IMR-90 (cell line): ENCODE data around the gene GFM2. TPM values are rescaled to one million over a fixed set of nuclear protein-coding genes. Genes with fewer than 3 reads are reported as not detected.

ENCODE experiments used
- ATAC-seq: fragments of 200-7000 bp; cut with Tn5 transposase; 2 replicates; pipeline ENCODE4 v1.9.1; 2020; ENCODE audit warnings: low read depth, mild to moderate bottlenecking, moderate library complexity
- BruUV-seq: library from RNA; stranded (reverse); fragments of 400-500 nt; replicated peaks from 2 replicates; lab custom pipeline; 2021; lab: Mats Ljungman, UMichigan
- CTCF ChIA-PET: fragments of 300-600 bp; formaldehyde crosslinking; extraction: SDS; loops from one replicate; lab custom pipeline; 2021; ENCODE audit warnings: antibody characterized with exemption; lab: Yijun Ruan, JAX
- POLR2A ChIA-PET: fragments of 300-600 bp; sonication (Branson Sonifier 250); formaldehyde crosslinking; loops from one replicate; lab custom pipeline; 2022; ENCODE audit warnings: antibody characterized with exemption; ENCODE audit not compliant: unreplicated experiment; lab: Charles Lee
- DNase-seq: peaks from one replicate; pipeline ENCODE4 v3.0.0; 2013
- H2AFZ ChIP-seq: replicated peaks from 2 replicates; pipeline ENCODE3; 2013; ENCODE audit warnings: low read length, mild to moderate bottlenecking; ENCODE audit not compliant: poor library complexity
- H2AK5ac ChIP-seq: 2 replicates; pipeline ENCODE4 v1.6.1; 2013; ENCODE audit warnings: low read depth, low read length, inconsistent platforms
- H2AK9ac ChIP-seq: replicated peaks from 2 replicates; pipeline ENCODE3; 2013; ENCODE audit warnings: mild to moderate bottlenecking, low read depth, low read length, moderate library complexity; ENCODE audit not compliant: poor library complexity
- H2BK120ac ChIP-seq: 2 replicates; pipeline ENCODE4 v1.6.1; 2013; ENCODE audit warnings: low read depth, low read length, inconsistent platforms
- H2BK15ac ChIP-seq: 3 replicates; pipeline ENCODE4 v1.6.1; 2013; ENCODE audit warnings: low read depth, low read length, inconsistent platforms
- H2BK20ac ChIP-seq: 2 replicates; pipeline ENCODE4 v1.6.1; 2013; ENCODE audit warnings: low read depth, mild to moderate bottlenecking, inconsistent platforms, low read length, moderate library complexity
- H2BK5ac ChIP-seq: 2 replicates; pipeline ENCODE4 v1.6.1; 2013; ENCODE audit warnings: mild to moderate bottlenecking, low read depth, low read length, inconsistent platforms; ENCODE audit not compliant: poor library complexity, severe bottlenecking
- H3K14ac ChIP-seq: replicated peaks from 2 replicates; pipeline ENCODE4 v1.6.1; 2013; ENCODE audit warnings: low read depth, low read length, inconsistent platforms
- H3K18ac ChIP-seq: 2 replicates; pipeline ENCODE4 v1.6.1; 2013; ENCODE audit warnings: low read depth, low read length, control low read depth
- H3K23ac ChIP-seq: 2 replicates; pipeline ENCODE4 v1.6.1; 2013; ENCODE audit warnings: low read depth, low read length, inconsistent platforms
- H3K27ac ChIP-seq: 2 replicates; pipeline ENCODE4 v1.5.1; 2013; ENCODE audit warnings: mild to moderate bottlenecking, control low read depth, low read length; ENCODE audit not compliant: insufficient read depth
- H3K27me3 ChIP-seq: 2 replicates; pipeline ENCODE4 v1.6.1; 2013; ENCODE audit warnings: low read length; ENCODE audit not compliant: control insufficient read depth, insufficient read depth
- H3K36me3 ChIP-seq: 2 replicates; pipeline ENCODE4 v1.6.1; 2013; ENCODE audit warnings: low read length, mixed read lengths; ENCODE audit not compliant: control insufficient read depth, insufficient read depth
- H3K4ac ChIP-seq: 2 replicates; pipeline ENCODE4 v1.6.1; 2013; ENCODE audit warnings: low read depth, low read length, inconsistent platforms
- H3K4me1 ChIP-seq: 2 replicates; pipeline ENCODE4 v1.6.1; 2013; ENCODE audit warnings: low read length, mixed read lengths; ENCODE audit not compliant: control insufficient read depth, insufficient read depth
- H3K4me2 ChIP-seq: 2 replicates; pipeline ENCODE4 v1.6.1; 2013; ENCODE audit warnings: low read depth, mild to moderate bottlenecking, control low read depth, low read length, moderate library complexity
- H3K4me3 ChIP-seq: 2 replicates; pipeline ENCODE4 v1.5.1; 2013; ENCODE audit warnings: low read depth, mild to moderate bottlenecking, control low read depth, low read length, moderate library complexity; ENCODE audit not compliant: insufficient read depth
- H3K56ac ChIP-seq: 2 replicates; pipeline ENCODE4 v1.6.1; 2013; ENCODE audit warnings: low read length, inconsistent platforms; ENCODE audit not compliant: insufficient read depth; ENCODE audit errors: extremely low read depth
- H3K79me1 ChIP-seq, 2 experiments: 2 replicates each; pipeline ENCODE4 v1.6.1; 2013; ENCODE audit warnings: low read length in 2 of 2, inconsistent platforms in 1 of 2, low read depth in 1 of 2
- H3K9ac ChIP-seq: 2 replicates; pipeline ENCODE4 v1.6.1; 2013; ENCODE audit warnings: low read depth, low read length, control low read depth
- H3K9me1 ChIP-seq: 2 replicates; pipeline ENCODE4 v1.6.1; 2013; ENCODE audit warnings: low read length, inconsistent platforms; ENCODE audit not compliant: insufficient read depth
- H3K9me3 ChIP-seq: 2 replicates; pipeline ENCODE4 v1.6.1; 2013; ENCODE audit warnings: low read length; ENCODE audit not compliant: control insufficient read depth, insufficient read depth
- H4K20me1 ChIP-seq: 2 replicates; pipeline ENCODE4 v1.6.1; 2013; ENCODE audit warnings: low read length, inconsistent platforms; ENCODE audit not compliant: insufficient read depth
- H4K5ac ChIP-seq: 2 replicates; pipeline ENCODE4 v1.6.1; 2013; ENCODE audit warnings: mild to moderate bottlenecking, low read depth, low read length, control low read depth
- H4K8ac ChIP-seq, 2 experiments: 2 replicates each; pipeline ENCODE4 v1.6.1; 2013; ENCODE audit warnings: low read depth in 2 of 2, low read length in 2 of 2, control low read depth in 1 of 2, inconsistent platforms in 1 of 2
- H4K91ac ChIP-seq: 2 replicates; pipeline ENCODE4 v1.6.1; 2013; ENCODE audit warnings: low read depth, low read length, inconsistent platforms; ENCODE audit not compliant: insufficient read depth
- CHD1 ChIP-seq: IDR thresholded peaks from 2 replicates; pipeline ENCODE4 v1.6.1; 2012; ENCODE audit warnings: low read depth, low read length, improper control_type of control experiment
- ELK1 ChIP-seq: fragments of 150-350 bp; IDR thresholded peaks from 2 replicates; pipeline ENCODE4 v1.6.1; 2016; ENCODE audit warnings: low read depth, mild to moderate bottlenecking, low read length, moderate library complexity, borderline replicate concordance
- FOS ChIP-seq: fragments of 150-350 bp; IDR thresholded peaks from 2 replicates; pipeline ENCODE4 v1.6.1; 2016; ENCODE audit warnings: low read depth, low read length
- MAFK ChIP-seq: IDR thresholded peaks from 2 replicates; pipeline ENCODE4 v1.6.1; 2012; ENCODE audit warnings: low read depth, low read length, improper control_type of control experiment
- MXI1 ChIP-seq: IDR thresholded peaks from 2 replicates; pipeline ENCODE4 v1.6.1; 2012; ENCODE audit warnings: low read depth, mild to moderate bottlenecking, low read length, moderate library complexity, borderline replicate concordance
- NFE2L2 ChIP-seq: fragments of 150-350 bp; IDR thresholded peaks from 2 replicates; pipeline ENCODE4 v1.6.1; 2016; ENCODE audit warnings: low read depth, mild to moderate bottlenecking, low read length
- POLR2A ChIP-seq: IDR thresholded peaks from 2 replicates; pipeline ENCODE4 v1.6.1; 2012; ENCODE audit warnings: mild to moderate bottlenecking, low read depth, low read length
- RAD21 ChIP-seq: IDR thresholded peaks from 2 replicates; pipeline ENCODE4 v1.6.1; 2012; ENCODE audit warnings: low read length, improper control_type of control experiment
- RCOR1 ChIP-seq: IDR thresholded peaks from 2 replicates; pipeline ENCODE4 v1.6.1; 2012; ENCODE audit warnings: mild to moderate bottlenecking, low read length, improper control_type of control experiment; ENCODE audit not compliant: insufficient replicate concordance
- RFX5 ChIP-seq: IDR thresholded peaks from 2 replicates; pipeline ENCODE4 v1.8.0; 2012; ENCODE audit warnings: low read depth, mild to moderate bottlenecking, low read length, moderate library complexity
- SMC3 ChIP-seq: fragments of 150-350 bp; IDR thresholded peaks from 2 replicates; pipeline ENCODE4 v1.6.1; 2016; ENCODE audit warnings: low read depth, mild to moderate bottlenecking, antibody characterized with exemption, low read length, moderate library complexity
- USF2 ChIP-seq: fragments of 150-350 bp; IDR thresholded peaks from 2 replicates; pipeline ENCODE4 v1.6.1; 2017; ENCODE audit warnings: mild to moderate bottlenecking, antibody characterized with exemption, low read length, low read depth
- WGBS, 2 experiments: methylation state at CpG; one replicate each; pipeline versions ENCODE4 v1.1.5 to v1.1.7; 2013; ENCODE audit warnings: missing lambda C conversion rate in 2 of 2; ENCODE audit not compliant: insufficient read length in 1 of 2; ENCODE audit errors: extremely low coverage in 2 of 2; 5-methylcytosine and 5-hydroxymethylcytosine counted together
- dilution Hi-C: fragments of 300-500 bp; cut with HindIII; formaldehyde crosslinking; loops from one replicate; pipeline ENCODE4 v1.14.3; 2018; ENCODE audit warnings: low sequenced_read_pairs; ENCODE audit not compliant: unreplicated experiment
- in situ Hi-C: fragments of 300-500 bp; cut with MboI; formaldehyde crosslinking; loops from 3 replicates; pipeline ENCODE4 v1.14.3; 2019; ENCODE audit warnings: low sequenced_read_pairs, inconsistent platforms, mixed read lengths
- intact Hi-C: fragments of 100-400 bp; cut with micrococcal nuclease; formaldehyde crosslinking; loops from 2 replicates; pipeline ENCODE4 v1.10.0; 2022
- polyA plus RNA-seq, 3 experiments: library from polyadenylated mRNA; depleted of rRNA; stranded (reverse); fragments of >200 nt; gene quantifications; 2 replicates each; pipeline ENCODE4 v1.2.3, GENCODE V29; 2012; ENCODE audit warnings: low replicate concordance in 1 of 3
- total RNA-seq: library from RNA; depleted of rRNA; stranded (reverse); fragments of >200 nt; gene quantifications from 2 replicates; pipeline ENCODE4 v1.2.3, GENCODE V29; 2012

GFM2 gene
- total and polyA plus RNA-seq, 2 of the 4 experiments (the other 2 are of a cell fraction), result 23.3 to 45.7 TPM

GRCh38 chr5:74684900-74685851 lies 81.7 kb downstream of the GFM2 start, which contains the start of gene HEXB (continued):
- TF ChIP-seq ELK1, result no peak

- peak overlapping the region; percentile 22; the same call in 1 of the 2 replicates for H2BK20ac ChIP-seq
- DNase-seq, result peak; percentile 70
- no peaks in the 10 kb centered on the region for H3K36me3 ChIP-seq
- H4K91ac ChIP-seq, result no peak overlapping the region
- H3K4ac ChIP-seq, result peak overlapping the region; percentile 6; the same call in 1 of the 2 replicates
- no peaks in the 10 kb centered on the region; the same call in 1 of the 2 replicates for H3K4me1 ChIP-seq
- peaks cover 3% of the 10 kb centered on the region; the same call in 1 of the 2 replicates for H3K9me1 ChIP-seq
- no peaks in the 10 kb centered on the region for H4K20me1 ChIP-seq
- H3K4me2 ChIP-seq, result no peak overlapping the region
- in situ Hi-C loops (loop anchor here (5.0 kb wide), 1 partner anchor 237 kb away; no protein-coding TSS in a partner anchor), intact Hi-C loops (loop anchor here (10.0 kb wide), 1 partner anchor 655 kb away; the partner anchor contains the start of gene HMGCR), dilution Hi-C loops (no loop called here)
- no TSS peak for BruUV-seq
- H3K56ac ChIP-seq, result no peak overlapping the region
- WGBS, 2 experiments, result no CpG with 5 or more reads among the region's 4 CpGs
- no peak overlapping the region for H3K27ac ChIP-seq
- no peak for TF ChIP-seq MXI1
- TF ChIP-seq SMC3, result no peak
- TF ChIP-seq NFE2L2, result no peak
- no peak for TF ChIP-seq FOS
- TF ChIP-seq RCOR1, result no peak
- TF ChIP-seq RAD21, result no peak
- TF ChIP-seq POLR2A, result no peak
- TF ChIP-seq USF2, result no peak
- TF ChIP-seq RFX5, result no peak
- no peak for TF ChIP-seq MAFK
- TF ChIP-seq CHD1, result no peak
- peak overlapping the region; percentile 30; the same call in 1 of the 2 replicates for H3K14ac ChIP-seq
- no peak overlapping the region; a peak in 1 of 4 replicates for H4K8ac ChIP-seq
- ChIA-PET CTCF (no interaction called here), POLR2A (no interaction called here)
- H3K4me3 ChIP-seq, result no peak overlapping the region
- no peak overlapping the region for H3K23ac ChIP-seq
- no peak overlapping the region for H2AK5ac ChIP-seq
- no peak overlapping the region for H2AFZ ChIP-seq
- no peak overlapping the region; the same call in 2 of the 3 replicates for H2BK15ac ChIP-seq
- no peak overlapping the region; the same call in 1 of the 2 replicates for H3K18ac ChIP-seq
- H2BK5ac ChIP-seq, result no peak overlapping the region
- no peak overlapping the region for H4K5ac ChIP-seq
- no peaks in the 10 kb centered on the region for H3K9me3 ChIP-seq
- ATAC-seq, result no peak
- H3K27me3 ChIP-seq, result no peaks in the 10 kb centered on the region
- H2AK9ac ChIP-seq, result no peak overlapping the region
- no peaks in the 10 kb centered on the region for H3K79me1 ChIP-seq
- 0 out of 2 replicates have a peak overlapping the region, but pooled peaks have one; percentile 8 for H2BK120ac ChIP-seq
- no peak overlapping the region for H3K9ac ChIP-seq
Observed at GRCh38 chr5:74679966-74680365, 87.0 kb downstream of the GFM2 start.
